Stimulated activated CD8-positive, alpha-beta memory T cell treated with anti-CD3 and anti-CD28 coated beads, Interleukin-4, amount 100 ng/mL, for 48 hours (primary cell): ENCODE measurements around the gene SAYSD1.
"Not testable (repeated sequence)": the region's sequence is repeated elsewhere in the genome, so short reads cannot be mapped to it uniquely, and the experiment has no call there.

Experiments
- DNase-seq: peaks from one replicate; pipeline ENCODE4 v3.0.0-alpha.2; 2020

SAYSD1 gene, protein sequence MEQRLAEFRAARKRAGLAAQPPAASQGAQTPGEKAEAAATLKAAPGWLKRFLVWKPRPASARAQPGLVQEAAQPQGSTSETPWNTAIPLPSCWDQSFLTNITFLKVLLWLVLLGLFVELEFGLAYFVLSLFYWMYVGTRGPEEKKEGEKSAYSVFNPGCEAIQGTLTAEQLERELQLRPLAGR

DNA sequence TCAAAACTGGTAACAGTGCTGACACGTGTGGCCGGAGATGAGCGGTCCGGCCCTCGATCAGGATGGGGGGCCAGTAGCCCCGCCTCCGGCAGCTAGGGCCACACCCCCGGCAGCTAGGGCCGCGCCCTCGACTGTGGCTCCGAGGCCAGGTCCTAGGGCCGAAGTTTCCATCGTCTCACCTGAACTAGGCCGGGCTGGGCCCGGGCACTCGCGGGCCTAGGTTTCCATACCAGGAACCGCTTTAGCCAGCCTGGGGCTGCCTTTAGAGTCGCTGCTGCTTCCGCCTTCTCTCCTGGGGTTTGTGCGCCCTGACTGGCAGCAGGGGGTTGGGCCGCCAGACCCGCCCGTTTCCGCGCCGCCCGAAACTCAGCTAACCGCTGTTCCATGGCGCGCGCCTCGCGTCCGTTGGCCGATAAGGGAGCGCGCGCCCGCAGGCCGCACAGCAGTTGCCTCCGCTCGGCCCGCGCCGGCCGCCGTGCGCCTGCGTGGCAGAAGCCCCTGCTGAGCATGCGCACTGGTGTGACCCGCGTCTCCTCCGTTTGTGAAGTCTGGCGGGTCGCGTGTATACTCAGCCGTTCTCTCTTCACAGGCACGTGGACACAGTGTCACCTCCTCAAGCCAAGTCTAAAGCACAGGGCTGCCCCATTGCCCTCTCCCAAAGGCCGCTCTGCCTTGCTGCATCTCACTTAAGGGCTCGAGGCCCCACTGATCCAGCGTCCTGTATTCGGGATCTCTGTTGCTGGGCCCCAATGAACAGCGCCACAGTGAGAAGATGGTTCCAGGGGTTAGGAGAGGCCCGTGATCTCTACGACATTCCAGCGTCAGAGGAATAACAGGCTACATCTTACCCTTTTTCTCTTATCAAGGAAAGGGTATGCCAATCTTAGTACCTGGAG lies at the start of gene SAYSD1:
SAYSD1 (minus strand) TSS at position 483 of the 896 bp plus-strand sequence; CDS start at position 386, 97 bp downstream.
- peak; percentile 93 for DNase-seq

DNA sequence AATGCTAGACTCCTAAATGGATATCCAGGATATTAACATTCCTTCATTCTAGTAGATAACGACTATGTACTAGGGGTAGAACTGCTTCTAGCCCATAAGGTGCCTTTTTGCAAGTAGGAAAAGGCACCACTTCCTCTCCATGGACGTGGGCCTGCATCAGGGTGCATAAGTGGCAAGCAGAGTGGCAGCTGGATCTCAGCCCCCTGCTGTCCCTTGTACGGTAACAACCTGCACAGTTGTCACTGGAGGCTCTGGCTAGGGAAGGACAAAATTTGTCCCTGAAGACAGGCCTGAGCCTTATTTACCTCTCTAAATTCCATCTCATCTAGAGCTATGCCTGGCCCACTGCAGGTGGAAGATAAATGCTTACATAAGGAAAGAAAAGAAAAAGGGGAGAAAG lies 42.5 kb upstream of the SAYSD1 start:
- DNase-seq, result no peak

DNA sequence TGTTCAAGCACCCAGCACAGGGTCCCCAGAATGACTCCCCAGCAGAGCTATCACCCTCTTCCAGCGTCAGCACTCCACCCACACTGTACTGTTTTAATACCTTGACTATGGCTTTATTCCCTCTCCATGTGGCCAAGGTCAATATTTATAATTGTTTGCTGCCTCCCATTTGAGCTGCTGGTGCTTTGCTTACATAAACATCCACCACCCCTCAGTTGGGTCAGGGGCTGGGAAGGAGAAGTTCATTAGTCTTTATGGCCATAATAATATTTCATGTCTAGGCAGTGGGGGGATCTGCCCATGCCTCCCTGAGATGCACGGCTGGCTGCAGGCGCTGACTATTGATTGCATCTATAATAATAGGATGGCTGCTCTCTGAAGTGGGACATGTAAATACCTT lies 41.8 kb upstream of the SAYSD1 start:
- no peak for DNase-seq

DNA sequence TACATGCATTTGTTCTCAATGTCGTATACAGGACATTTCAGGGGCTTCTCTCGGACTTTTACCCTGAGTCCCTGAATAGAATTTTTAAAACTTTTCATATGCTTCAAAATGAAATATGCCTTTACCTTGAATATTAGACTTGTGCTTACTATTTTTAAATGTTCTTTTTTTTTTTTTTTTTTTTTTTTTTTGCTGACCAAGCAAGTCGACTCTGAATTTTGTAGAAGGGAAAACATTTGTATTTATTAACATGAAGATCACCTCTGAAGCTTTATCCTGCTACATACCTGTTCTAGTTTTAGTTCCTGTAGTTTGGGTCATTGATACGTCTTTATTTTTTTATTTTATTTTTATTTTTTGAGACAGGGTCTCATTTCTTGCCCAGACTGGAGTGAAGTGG lies 39.7 kb upstream of the SAYSD1 start:
- no peak for DNase-seq

DNA sequence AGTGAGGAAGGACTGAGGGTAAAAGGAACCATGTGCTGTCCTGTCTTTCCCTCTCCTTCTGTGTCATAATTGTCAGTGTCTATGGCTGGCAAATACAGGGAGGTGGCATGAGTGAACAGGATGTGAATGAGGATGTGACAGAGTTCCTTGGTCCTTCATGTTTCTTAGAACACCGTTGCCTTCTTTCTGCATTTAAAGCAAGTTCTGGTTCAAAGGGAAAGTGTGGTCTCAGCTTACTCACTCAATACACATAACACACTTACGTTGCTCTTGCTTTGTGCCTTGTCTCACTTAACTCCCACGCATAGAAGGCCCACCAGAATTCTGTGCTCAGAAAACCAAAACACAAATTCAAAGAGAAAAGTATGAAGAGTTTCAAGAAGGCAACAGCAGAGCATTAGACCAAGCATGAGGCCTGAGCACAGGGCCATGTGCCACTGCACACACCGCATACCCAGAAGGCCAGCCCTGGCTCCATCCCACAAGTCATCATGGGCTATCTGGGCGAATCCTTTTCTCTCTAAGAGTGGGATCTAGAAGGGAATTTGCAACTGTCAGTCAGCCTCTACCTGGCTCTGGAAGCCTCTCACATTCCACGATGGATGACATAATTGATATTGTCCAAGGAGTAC lies 38.9 kb upstream of the SAYSD1 start:
- peak; percentile 37 for DNase-seq

DNA sequence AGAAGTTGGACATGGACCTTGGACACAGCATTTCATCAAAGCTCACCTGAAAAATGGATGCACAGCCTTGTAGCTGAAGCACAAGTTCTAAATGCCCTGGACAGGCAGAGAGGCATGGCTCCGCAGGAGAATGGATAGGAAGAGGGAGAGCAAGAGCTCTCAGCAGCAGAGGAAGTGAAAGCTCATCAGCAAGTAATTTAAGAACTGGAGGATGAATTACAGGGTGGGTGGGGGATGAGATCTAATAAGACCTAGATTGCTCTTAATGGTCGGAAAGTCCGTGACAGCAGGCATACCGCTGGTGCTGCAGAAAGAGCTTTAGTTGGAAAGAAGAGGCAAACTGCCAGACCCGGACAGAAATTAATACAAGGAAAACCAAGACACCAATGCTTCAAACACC lies 37.3 kb upstream of the SAYSD1 start:
- DNase-seq, result no peak

DNA sequence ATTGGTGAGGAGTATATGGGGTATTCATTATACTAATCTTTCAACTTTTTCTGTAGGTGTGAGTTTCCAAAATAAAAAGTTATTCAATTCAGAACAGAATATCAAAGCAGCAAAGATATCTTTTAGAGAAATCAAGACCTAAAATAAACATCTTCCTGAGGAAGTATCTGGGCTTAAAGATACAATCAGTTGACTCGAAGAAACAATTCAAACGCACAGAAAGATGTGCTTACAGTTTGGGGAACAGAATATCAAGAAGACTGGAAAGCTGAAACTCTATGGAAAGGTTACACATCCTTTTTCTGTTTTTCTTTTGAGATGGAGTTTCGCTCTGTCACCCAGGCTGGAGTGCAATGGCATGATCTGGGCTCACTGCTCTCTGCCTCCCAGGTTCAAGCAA lies 36.2 kb upstream of the SAYSD1 start:
- no peak for DNase-seq

DNA sequence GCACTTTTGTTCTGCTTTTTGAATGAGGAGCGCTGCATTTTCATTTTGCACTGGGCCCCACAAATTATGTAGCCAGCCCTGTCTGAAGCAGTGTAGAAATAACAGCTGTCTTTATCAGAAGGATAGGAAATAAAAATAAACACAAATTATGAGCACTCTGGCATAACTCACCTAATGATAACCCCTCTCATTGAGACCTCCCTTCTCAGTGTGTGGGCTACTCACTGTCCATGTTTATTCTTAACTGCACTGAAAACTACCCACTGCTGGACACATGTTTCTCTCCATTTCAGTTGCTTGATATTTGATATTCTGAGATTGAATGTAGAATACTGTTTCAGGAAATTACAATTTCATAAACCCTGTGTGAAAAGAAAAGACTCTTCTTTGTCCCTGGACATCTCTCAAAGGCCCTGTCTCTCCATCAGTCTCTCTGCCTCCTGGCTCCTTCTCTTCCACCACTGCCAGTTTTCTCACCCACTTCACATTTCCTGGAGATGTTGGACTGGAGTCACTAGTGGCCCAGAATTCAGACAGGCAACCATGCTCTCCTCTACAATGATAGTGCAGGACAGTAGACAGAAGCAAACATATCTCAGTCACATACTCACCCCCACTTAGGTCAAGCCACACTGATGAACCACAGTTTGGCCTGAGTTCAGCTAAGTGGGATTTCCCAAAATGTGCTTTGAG lies 29.6 kb upstream of the SAYSD1 start:
- DNase-seq, result no peak

DNA sequence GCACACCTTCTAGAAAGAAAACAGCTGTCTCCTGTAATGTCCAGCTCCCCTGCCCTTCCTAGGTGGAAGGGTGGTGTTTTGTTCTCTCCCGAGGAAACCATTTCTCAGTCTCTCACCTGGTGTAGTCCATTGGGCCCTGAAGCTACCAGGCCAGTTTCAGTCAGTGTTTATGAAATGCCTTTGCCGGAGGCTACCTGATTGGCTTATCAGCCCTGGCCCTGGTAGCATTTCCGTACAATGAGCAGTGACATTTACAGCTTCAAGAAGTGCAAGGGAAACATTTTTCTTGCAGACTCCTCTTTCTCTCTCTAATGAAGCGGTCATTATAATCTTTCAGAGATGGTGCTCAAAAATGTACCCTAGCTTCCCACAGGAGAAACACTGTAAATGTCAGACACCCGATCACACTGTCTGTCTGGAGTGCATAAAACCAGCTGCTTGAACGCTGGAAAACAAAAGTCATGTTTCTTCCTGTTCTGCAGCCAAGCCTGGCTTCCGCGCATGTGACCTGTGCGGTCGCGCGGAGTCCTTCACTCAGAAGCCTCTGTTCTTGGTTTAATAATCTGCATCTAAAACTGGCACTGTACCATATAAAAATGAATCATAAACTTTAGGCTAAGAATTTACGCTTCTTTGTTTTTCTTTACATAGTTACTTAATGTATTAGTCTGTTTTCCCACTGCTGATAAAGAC lies 28.4 kb upstream of the SAYSD1 start:
- no peak for DNase-seq

DNA sequence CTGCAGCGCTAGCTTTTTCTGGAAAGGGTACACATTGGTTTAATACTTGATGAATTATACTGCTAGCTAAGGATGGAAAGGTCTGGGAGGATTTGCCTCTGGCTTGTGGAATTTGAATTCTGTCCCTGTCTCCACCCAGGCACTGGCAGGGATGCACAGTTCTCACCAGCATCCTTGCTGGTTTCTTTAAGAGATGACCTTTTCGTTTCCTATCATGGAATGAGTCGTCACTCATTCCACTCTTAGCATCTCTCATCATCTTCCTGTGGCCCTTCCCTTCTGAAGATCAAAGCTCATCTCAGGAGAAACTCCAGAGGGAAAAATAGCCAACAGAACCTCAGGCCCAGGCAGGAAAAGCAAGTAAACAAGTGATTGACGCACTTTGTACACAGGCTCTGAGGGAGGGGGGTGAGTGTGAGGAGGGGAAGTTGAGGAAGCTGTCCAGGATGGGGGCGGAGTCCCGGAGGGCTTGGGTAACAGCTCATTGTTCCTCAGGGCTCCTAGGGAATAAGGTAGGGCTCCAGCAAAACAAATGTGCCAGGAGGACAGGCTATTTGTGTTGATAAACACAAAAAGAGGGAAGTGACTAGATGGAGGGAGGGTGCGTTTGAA lies 25.7 kb upstream of the SAYSD1 start:
- no peak for DNase-seq

DNA sequence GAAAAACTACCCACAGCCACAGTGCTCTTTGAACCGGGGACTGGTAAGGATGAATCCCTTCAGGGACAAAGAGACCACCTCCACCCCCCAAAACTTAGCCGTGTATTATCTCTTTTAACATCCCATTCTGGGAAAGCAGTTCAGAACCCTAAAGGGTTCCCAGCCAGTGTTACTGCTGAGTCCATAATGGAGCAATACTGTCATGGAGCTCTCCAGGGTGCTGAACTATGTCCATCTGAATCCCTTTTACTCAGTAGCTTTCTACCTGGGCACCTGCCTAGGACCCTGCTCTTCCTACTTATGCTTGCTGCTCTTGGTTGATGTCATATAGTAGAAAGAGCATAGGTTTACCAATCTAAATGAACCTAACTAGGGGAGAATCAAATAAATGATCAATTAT lies 22.3 kb upstream of the SAYSD1 start:
- peak; percentile 57 for DNase-seq

DNA sequence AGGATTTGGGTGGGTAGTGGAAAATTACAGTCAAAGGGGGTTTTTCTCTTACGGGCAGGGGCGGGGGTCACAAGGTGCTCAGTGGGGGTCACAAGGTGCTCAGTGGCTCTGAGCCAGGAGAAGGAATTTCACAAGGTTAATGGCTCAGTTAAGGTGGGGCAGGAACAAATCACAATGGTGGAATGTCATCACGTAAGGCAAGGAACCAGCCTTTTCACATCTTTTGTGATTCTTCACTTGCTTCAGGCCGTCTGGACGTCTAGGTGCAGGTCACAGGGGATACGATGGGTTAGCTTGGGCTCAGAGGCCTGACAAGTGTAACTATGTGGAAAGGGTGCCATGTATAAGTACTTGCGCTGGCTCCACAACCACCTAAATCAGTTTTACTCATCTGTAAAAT lies 21.2 kb upstream of the SAYSD1 start:
- DNase-seq, result not testable (repeated sequence)

DNA sequence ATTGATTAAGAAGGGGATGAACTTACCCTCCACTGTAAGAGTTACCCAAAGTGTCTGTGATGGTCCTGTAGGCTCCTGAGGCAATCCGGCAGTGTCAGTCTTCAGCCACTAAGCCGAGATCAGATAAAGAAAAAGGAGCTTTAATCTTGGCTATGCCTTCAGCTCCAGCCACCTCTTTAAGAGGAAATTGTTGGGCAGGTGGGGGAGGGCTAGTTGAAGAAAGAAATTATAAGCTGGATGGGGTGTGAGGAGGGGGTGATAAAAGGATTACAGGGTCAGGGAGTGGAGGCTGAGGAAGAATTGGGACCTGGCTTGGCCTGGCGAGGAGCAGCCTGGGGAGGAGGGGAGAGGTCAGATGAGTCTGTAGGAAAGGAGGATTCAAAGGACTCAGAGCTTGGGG lies 19.8 kb upstream of the SAYSD1 start:
- not testable (repeated sequence) for DNase-seq

DNA sequence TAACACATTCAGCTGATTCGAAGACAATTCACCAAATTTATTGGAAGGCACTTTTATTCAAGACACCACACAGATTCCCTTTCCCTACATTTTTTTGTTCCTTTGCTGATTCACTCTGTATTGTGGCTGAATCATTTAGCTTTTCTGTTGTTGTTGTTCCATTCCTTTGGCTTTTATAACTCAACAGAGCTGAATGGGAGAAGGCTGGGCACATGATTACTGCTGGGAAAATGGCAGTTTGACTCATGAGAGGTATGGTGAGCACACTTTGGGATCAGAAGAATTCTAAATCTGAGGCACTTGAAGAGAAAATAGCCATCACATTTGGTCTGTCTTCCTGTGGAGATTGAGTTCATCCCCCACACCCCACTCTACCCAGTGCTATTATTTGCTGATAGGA lies 15.7 kb upstream of the SAYSD1 start:
- DNase-seq, result no peak

DNA sequence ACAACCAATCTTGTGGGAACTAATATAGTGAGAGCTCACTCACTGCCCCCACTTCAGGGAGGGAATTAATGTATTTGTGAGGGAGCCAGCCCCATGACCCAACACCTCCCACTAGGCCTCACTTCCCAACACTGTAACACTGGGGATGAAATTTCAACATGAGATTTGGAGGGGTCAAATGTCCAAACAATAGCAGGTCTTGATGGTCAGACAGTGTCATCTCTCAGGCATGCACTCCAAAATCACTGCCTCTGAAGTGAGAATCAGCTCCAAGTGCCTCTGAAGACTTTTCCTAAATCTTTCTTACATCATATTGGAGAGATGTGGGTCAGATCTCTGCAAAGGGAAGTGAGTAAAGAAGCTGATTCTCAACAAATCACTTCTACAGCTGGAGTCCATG lies 13.8 kb upstream of the SAYSD1 start:
- DNase-seq, result no peak

DNA sequence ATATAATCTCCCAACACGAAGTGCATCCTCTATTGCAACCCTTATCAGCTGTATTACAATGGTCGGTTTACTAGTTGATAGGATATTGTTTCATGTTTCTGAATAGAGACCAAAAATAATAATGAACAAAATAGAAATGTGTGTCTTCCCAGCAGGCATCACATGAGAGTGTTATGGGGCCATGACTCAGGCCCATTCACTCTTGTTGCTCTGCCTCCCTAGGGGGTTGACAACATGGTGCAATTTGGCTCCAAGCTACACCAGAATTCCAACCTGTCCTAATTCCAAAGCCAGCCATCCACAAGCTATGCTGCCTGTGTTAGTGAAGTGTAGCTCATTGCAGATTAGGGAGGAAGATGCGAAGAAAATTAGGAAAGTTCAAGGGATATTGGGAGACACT lies 13.1 kb upstream of the SAYSD1 start:
- DNase-seq, result no peak

DNA sequence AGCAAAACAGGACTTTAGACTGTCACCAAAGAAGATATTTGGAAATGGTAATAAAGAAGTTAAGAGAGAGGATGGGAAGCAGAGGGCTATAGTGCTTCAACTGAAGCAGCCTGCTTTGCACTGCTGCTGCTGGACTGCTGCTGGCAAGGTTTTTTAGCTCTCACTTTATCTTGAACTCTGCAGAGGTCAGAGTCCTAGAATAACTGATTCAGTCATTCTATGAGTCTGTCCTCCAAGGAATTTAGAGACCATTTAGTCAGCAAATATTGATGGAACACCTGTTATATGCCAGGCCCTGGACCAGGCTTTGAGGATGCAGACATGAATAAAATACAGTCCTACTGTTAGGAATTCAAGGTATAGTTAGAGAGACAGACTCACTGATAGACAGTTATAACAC lies 9.1 kb upstream of the SAYSD1 start:
- DNase-seq, result no peak

DNA sequence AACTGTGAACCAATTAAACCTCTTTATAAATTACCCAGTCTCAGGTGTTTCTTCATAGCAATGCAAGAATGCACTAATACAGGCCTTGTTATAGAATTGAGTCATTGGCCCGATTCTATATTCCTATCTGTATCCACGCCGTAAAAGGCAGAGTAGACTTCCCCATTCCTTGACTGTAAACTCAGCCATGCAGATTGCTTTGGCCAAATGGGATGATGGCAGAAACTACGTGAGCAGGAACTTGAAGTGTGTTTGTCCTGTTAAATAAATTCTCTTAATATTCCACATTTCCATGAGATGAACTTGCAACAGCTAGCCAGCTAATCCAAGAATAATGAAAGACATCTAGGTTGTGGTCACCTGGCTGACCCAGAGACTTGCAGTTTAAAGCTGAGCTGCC lies 3.9 kb upstream of the SAYSD1 start:
- no peak for DNase-seq

DNA sequence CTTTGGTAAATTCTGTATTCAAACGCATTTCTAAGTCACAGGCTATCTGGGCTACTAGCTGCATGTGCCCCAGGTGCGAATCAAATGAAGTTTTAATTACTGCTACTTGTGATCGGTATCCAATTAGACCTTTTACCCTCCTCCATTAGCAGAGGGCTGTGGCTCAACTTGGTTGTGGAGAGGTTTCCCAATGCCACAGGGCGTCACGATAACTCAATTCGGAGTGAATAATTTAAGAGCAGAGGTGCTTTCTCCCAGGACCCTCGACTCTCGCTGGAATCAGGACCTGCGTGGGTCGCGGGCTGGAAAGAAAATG lies 640 bp downstream of the SAYSD1 start:
- DNase-seq, result no peak

DNA sequence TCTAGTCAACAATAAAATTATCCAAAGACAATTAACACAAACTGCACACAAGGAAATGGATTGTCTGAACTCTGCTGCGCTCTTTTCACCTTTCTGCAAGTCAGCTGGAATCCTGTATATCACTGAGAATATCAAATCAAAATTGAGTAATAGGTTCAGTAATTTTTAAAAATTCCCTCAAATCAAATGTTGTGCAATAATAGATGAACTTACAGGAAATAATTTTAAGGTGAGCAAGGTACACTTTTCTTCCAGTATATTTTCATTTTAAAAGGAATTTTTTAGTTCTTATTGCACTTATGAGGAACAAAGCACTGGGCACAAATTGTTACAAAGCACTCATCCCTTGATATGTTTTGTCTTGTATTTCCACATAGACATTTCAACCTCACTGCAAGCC lies 1.2 kb downstream of the SAYSD1 start:
- DNase-seq, result no peak

DNA sequence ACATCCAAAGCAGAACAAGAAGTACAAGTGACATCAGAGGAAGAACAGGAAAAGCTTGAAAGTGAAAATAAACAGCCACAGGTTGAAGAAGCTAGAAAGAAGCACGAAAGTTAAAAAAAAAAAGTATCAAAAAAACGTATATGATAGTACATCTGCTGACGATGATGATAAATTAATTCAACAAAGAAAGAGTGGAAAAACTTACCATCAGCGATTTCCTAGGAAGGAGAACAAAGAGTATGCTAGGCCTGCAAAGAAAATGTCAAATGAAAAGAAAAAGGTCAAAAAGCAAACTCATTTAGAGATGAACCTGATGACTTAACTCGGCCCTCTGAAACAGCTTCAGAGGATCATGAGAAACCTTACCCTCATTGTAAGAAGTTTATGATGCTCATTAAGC lies 3.7 kb downstream of the SAYSD1 start:
- DNase-seq, result no peak

DNA sequence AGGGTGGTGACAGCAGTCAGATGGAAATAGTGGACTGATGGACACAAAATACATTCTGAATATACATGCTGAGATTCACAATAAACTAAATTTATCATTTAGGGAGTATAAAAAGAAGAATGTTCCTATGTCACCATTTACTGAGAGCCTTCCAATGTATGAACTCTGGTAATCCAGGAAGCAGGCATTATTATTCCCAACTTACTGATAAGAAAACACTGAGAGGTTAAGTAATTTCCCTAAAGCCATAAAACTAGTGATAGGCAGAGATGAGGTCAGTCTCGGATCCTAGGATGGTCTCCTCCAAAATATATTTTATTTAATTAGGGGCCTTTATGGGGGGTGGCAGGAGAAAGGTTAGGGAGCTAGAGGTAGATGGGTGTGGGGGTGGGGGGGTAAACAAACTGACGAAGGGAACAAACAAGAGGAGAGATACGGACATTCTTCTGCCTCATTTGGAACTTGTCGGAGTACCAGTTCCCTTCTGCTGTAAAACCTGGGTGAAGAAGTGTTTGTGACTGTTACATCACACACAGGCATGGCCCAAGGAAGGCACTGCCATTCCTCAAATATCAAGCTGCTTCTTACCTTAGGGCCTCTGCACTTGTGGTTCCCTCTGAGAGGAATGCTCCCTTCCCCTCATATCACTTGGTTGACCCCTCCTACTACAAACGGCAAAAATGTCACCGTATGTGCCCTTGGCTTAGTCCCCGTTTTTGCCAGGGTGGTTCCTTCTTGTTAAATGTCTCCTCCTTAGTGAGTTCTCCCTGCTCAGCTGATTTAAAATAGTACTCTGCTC lies 6.7 kb downstream of the SAYSD1 start:
- no peak for DNase-seq
